ENCODE measurements around the gene SCO2. TPM values are rescaled to one million over a fixed set of nuclear protein-coding genes. Genes with fewer than 3 reads are reported as not detected.

Gene SCO2
- total RNA-seq, 2 donors from 2014 or later: 0.89 to 2.3 TPM

DNA sequence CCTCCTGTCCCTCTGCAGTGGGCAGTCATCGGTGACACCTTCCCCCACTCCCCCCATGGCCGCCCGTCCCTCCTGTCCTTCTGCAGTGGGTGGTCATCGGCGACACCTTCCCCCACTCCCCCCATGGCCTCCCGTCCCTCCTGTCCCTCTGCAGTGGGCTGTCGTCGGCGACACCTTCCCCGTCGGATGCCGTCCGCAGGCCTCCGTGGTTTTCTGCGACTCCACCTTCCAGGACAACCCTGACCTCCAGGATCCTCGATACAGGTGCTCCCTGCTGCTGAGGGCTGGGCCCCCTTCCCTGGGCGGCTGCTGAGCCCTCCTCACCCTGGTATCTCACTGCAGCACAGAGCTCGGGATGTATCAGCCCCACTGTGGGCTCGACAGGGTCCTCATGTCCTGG lies 36.5 kb downstream of the SCO2 start:
- Mint-ChIP-seq H3K4me3 (no peak overlapping the region), H3K4me1 (peaks cover 11% of the 10 kb centered on the region), H3K36me3 (ENCODE audit: low read depth) (no peaks in the 10 kb centered on the region), H3K9me3 (no peaks in the 10 kb centered on the region), H3K27ac (no peak overlapping the region), H3K27me3 (ENCODE audit: insufficient read depth) (peaks cover 45% of the 10 kb centered on the region)
- DNase-seq: peak; percentile 38
- Histone ChIP-seq H3K9ac (ENCODE audit: extremely low read depth, low read length, poor library complexity, severe bottlenecking) (no peak overlapping the region), H3K4me1 (ENCODE audit: control insufficient read depth, insufficient read depth, low read length) (no peaks in the 10 kb centered on the region), H3K4me3 (ENCODE audit: low read length) (no peak overlapping the region), H3K27ac (ENCODE audit: low read depth, low read length) (no peak overlapping the region), H3K36me3 (ENCODE audit: control insufficient read depth, insufficient read depth, low read length) (no peaks in the 10 kb centered on the region), H3K27me3 (ENCODE audit: control insufficient read depth, insufficient read depth, low read length, poor library complexity, severe bottlenecking) (no peaks in the 10 kb centered on the region), H3K9me3 (ENCODE audit: control insufficient read depth, low read length) (no peaks in the 10 kb centered on the region)
- WGBS, 2 experiments (ENCODE audit: insufficient coverage in 1 of 2, insufficient read length in 1 of 2): 77 to 88% methylated on average over 5 to 19 of the region's 19 CpGs
- TF ChIP-seq, protein P1, sequence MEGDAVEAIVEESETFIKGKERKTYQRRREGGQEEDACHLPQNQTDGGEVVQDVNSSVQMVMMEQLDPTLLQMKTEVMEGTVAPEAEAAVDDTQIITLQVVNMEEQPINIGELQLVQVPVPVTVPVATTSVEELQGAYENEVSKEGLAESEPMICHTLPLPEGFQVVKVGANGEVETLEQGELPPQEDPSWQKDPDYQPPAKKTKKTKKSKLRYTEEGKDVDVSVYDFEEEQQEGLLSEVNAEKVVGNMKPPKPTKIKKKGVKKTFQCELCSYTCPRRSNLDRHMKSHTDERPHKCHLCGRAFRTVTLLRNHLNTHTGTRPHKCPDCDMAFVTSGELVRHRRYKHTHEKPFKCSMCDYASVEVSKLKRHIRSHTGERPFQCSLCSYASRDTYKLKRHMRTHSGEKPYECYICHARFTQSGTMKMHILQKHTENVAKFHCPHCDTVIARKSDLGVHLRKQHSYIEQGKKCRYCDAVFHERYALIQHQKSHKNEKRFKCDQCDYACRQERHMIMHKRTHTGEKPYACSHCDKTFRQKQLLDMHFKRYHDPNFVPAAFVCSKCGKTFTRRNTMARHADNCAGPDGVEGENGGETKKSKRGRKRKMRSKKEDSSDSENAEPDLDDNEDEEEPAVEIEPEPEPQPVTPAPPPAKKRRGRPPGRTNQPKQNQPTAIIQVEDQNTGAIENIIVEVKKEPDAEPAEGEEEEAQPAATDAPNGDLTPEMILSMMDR (conservative IDR thresholded peaks at IDR 0.05): no peak

DNA sequence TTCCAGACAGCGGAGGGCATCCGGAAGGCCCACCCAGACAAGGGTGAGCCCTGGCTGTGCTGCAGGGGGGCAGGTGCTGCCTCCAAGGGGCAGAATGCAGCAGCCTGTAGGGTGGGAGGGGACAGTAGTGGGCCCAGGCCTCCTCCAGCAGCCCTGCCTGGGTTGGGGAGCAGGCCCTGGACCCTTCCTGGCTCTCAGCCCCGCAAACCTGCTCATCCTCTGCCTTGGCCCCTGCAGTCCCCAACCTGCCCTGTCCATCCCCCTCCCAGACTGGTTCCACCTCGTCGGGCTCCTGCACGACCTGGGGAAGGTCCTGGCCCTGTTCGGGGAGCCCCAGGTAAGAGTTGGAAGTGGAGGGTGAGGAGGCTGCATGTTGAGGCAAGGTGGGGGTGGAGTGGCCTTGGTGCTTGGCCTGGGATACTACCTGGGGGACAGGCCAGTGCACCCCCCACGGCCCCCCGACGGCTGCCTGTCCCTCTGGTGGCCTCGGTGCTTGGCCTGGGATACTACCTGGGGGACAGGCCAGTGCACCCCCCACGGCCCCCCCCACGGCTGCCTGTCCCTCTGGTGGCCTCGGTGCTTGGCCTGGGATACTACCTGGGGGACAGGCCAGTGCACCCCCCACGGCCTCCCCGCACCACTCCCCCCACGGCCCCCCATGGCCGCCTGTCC lies 37.3 kb downstream of the SCO2 start:
- WGBS, 2 experiments (ENCODE audit: insufficient coverage in 1 of 2, insufficient read length in 1 of 2): 88% methylated on average over 15 of the region's 18 CpGs; no CpG with 5 or more reads in 1 of the 2 experiments
- no peak overlapping the region for H3K4me3 ChIP-seq (ENCODE audit: low read length)
- H3K9ac ChIP-seq (ENCODE audit: extremely low read depth, low read length, poor library complexity, severe bottlenecking): no peak overlapping the region
- H3K36me3 ChIP-seq (ENCODE audit: control insufficient read depth, insufficient read depth, low read length): no peaks in the 10 kb centered on the region
- H3K4me1 ChIP-seq (ENCODE audit: control insufficient read depth, insufficient read depth, low read length): no peaks in the 10 kb centered on the region
- Mint-ChIP-seq H3K27ac (no peak overlapping the region), H3K9me3 (no peaks in the 10 kb centered on the region), H3K4me1 (peaks cover 11% of the 10 kb centered on the region), H3K4me3 (no peak overlapping the region), H3K36me3 (ENCODE audit: low read depth) (no peaks in the 10 kb centered on the region), H3K27me3 (ENCODE audit: insufficient read depth) (peaks cover 43% of the 10 kb centered on the region)
- no peak for DNase-seq
- TF ChIP-seq, protein P1 (conservative IDR thresholded peaks at IDR 0.05): no peak
- no peaks in the 10 kb centered on the region for H3K9me3 ChIP-seq (ENCODE audit: control insufficient read depth, low read length)
- no peaks in the 10 kb centered on the region for H3K27me3 ChIP-seq (ENCODE audit: control insufficient read depth, insufficient read depth, low read length, poor library complexity, severe bottlenecking)
- H3K27ac ChIP-seq (ENCODE audit: low read depth, low read length): no peak overlapping the region

DNA sequence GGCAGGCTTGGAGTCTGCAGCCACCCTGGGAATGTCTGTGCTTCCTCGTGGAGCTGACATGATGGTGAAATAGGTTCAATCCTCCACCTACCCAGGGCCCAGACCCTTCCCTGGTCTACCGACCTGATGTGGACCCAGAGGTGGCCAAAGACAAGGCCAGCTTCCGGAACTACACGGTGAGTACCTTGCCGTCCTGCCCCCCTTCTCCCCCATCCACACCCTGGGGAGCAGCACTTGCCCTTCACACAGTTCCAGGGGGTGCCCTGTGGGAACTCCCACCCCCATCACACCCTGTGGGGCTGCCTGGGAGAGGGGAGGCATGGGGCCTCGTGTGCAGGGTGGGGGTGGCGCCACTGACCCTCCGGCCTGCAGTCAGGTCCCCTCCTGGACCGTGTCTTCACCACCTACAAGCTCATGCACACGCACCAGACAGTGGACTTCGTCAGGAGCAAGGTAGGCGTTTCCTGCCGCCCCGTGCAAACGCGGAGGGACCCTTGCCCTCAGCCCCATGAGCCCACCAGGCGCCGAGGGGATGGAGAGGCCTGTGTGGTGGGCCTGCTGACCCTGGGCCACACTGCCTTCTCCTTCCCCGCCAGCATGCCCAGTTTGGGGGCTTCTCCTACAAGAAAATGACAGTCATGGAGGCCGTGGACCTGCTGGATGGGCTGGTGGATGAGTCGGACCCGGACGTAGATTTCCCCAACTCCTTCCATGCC lies 38.0 kb downstream of the SCO2 start:
- Mint-ChIP-seq H3K36me3 (ENCODE audit: low read depth) (no peaks in the 10 kb centered on the region), H3K27ac (no peak overlapping the region), H3K4me1 (peaks cover 11% of the 10 kb centered on the region), H3K9me3 (no peaks in the 10 kb centered on the region), H3K4me3 (no peak overlapping the region), H3K27me3 (ENCODE audit: insufficient read depth) (peaks cover 47% of the 10 kb centered on the region)
- no peaks in the 10 kb centered on the region for H3K9me3 ChIP-seq (ENCODE audit: control insufficient read depth, low read length)
- no peak overlapping the region for H3K9ac ChIP-seq (ENCODE audit: extremely low read depth, low read length, poor library complexity, severe bottlenecking)
- H3K27ac ChIP-seq (ENCODE audit: low read depth, low read length): no peak overlapping the region
- 90% methylated on average over 9 to 23 of the region's 23 CpGs for WGBS, 2 experiments (ENCODE audit: insufficient coverage in 1 of 2, insufficient read length in 1 of 2)
- H3K4me3 ChIP-seq (ENCODE audit: low read length): no peak overlapping the region
- DNase-seq: no peak
- H3K4me1 ChIP-seq (ENCODE audit: control insufficient read depth, insufficient read depth, low read length): no peaks in the 10 kb centered on the region
- no peaks in the 10 kb centered on the region for H3K36me3 ChIP-seq (ENCODE audit: control insufficient read depth, insufficient read depth, low read length)
- no peaks in the 10 kb centered on the region for H3K27me3 ChIP-seq (ENCODE audit: control insufficient read depth, insufficient read depth, low read length, poor library complexity, severe bottlenecking)
- TF ChIP-seq, protein P1 (conservative IDR thresholded peaks at IDR 0.05): no peak
